GM21723 (cell line): ENCODE results near the gene JAML.
A peak's percentile ranks its signal among the peaks of the same experiment; 100 is the strongest.

Source experiments
- ATAC-seq: cut with Tn5 transposase; IDR thresholded peaks from one replicate; pipeline ENCODE4 v1.9.1; 2021; ENCODE audit warnings: mild to moderate bottlenecking, moderate library complexity; ENCODE audit not compliant: unreplicated experiment

The JAML gene

GRCh38 chr11:118240999-118241763 is 16.4 kb upstream of the JAML start:
- peak; percentile 82 for ATAC-seq

- no peak for ATAC-seq
Measured at GRCh38 chr11:118239509-118240205, 14.8 kb upstream of the JAML start.

GRCh38 chr11:118238929-118239328 is 14.1 kb upstream of the JAML start:
- ATAC-seq: no peak

- no peak for ATAC-seq
Measured at GRCh38 chr11:118238421-118238820, 13.6 kb upstream of the JAML start.

- no peak for ATAC-seq
Measured at GRCh38 chr11:118236170-118236569, 11.4 kb upstream of the JAML start.

- ATAC-seq: no peak
Measured at GRCh38 chr11:118234833-118235232, 10.0 kb upstream of the JAML start.

- ATAC-seq: no peak
Measured at GRCh38 chr11:118233850-118234249, 9.0 kb upstream of the JAML start.

- no peak for ATAC-seq
Measured at GRCh38 chr11:118233377-118233776, 8.6 kb upstream of the JAML start.

- no peak for ATAC-seq
Measured at GRCh38 chr11:118232659-118233058, 7.8 kb upstream of the JAML start.

- no peak for ATAC-seq
Measured at GRCh38 chr11:118231461-118231860, 6.7 kb upstream of the JAML start.

GRCh38 chr11:118230088-118230487 is 5.3 kb upstream of the JAML start:
- ATAC-seq: no peak

- no peak for ATAC-seq
Measured at GRCh38 chr11:118229274-118229847, 4.5 kb upstream of the JAML start.

GRCh38 chr11:118227865-118228785 is 3.3 kb upstream of the JAML start:
- peak; percentile 75 for ATAC-seq

GRCh38 chr11:118226781-118227180 is 2.0 kb upstream of the JAML start:
- ATAC-seq: no peak

GRCh38 chr11:118226296-118226695 is 1.5 kb upstream of the JAML start:
- ATAC-seq: no peak

- no peak for ATAC-seq
Measured at GRCh38 chr11:118223992-118224391, 819 bp downstream of the JAML start.

- ATAC-seq: no peak
Measured at GRCh38 chr11:118223570-118223969, 1.2 kb downstream of the JAML start.

GRCh38 chr11:118222437-118222836 is 2.4 kb downstream of the JAML start:
- no peak for ATAC-seq

GRCh38 chr11:118221419-118221818 is 3.4 kb downstream of the JAML start:
- no peak for ATAC-seq

GRCh38 chr11:118219732-118220131 is 5.1 kb downstream of the JAML start:
- ATAC-seq: no peak

GRCh38 chr11:118219244-118219643 is 5.6 kb downstream of the JAML start:
- ATAC-seq: no peak
